Sigmoid colon (tissue), 7 donors: ENCODE data around the gene PERM1. TPM values are rescaled to one million over a fixed set of nuclear protein-coding genes. Genes with fewer than 3 reads are reported as not detected.

Experiments
- DNase-seq: peaks from one replicate; pipeline ENCODE4 v3.0.0-alpha.2; 2019
- H3K27ac ChIP-seq, 4 donors: fragments of 200-600 bp; sonication (generic); one replicate each; pipeline ENCODE4 v1.5.1; 2016 to 2019; ENCODE audit warnings: mild to moderate bottlenecking in 1 of 4
- H3K27me3 ChIP-seq, 3 donors: fragments of 200-600 bp; sonication (generic); one replicate each; pipeline ENCODE4 v1.5.1; 2019; ENCODE audit warnings: mild to moderate bottlenecking in 1 of 3
- H3K36me3 ChIP-seq, 4 donors: fragments of 200-600 bp; sonication (generic); one replicate each; pipeline ENCODE4 v1.5.1; 2016 to 2019
- H3K4me1 ChIP-seq, 4 donors: fragments of 200-600 bp; sonication (generic); one replicate each; pipeline ENCODE4 v1.5.1; 2017 to 2019
- H3K4me3 ChIP-seq, 4 donors: fragments of 200-600 bp; sonication (generic); one replicate each; pipeline ENCODE4 v1.5.1; 2017 to 2019; ENCODE audit warnings: mild to moderate bottlenecking in 2 of 4, moderate library complexity in 1 of 4
- H3K9me3 ChIP-seq, 4 donors: fragments of 200-600 bp in 3 of 4; sonication (generic) in 3 of 4; one replicate each; pipeline versions ENCODE4 v1.5.1 to v1.6.1; 2013 to 2019
- EP300 ChIP-seq, 4 donors: sonication (generic); formaldehyde crosslinking; IDR thresholded peaks; one replicate each; pipeline ENCODE4 v1.6.1; 2017; ENCODE audit warnings: antibody characterized with exemption in 4 of 4
- POLR2A ChIP-seq, 2 donors: fragments of 450-650 bp; IDR thresholded peaks; one replicate each; pipeline ENCODE4 v1.6.1; 2016; ENCODE audit warnings: antibody characterized with exemption in 2 of 2, mild to moderate bottlenecking in 2 of 2, moderate library complexity in 2 of 2
- POLR2AphosphoS5 ChIP-seq, 4 donors: sonication (generic); formaldehyde crosslinking; IDR thresholded peaks; one replicate each; pipeline ENCODE4 v1.6.1; 2017; ENCODE audit warnings: antibody characterized with exemption in 4 of 4
- WGBS, 2 donors: extraction: QIAGEN DNeasy Blood & Tissue Kit; methylation state at CpG; one replicate each; pipeline ENCODE4 v1.1.7; 2013; 5-methylcytosine and 5-hydroxymethylcytosine counted together
- intact Hi-C: fragments of 100-400 bp; cut with DNase I; formaldehyde crosslinking; loops from one replicate; pipeline ENCODE4 v1.15.1; 2023
- polyA plus RNA-seq, 3 donors: library from polyadenylated mRNA; stranded (reverse); fragments of 200-250 nt; gene quantifications; one replicate each; pipeline ENCODE4 v1.2.3, GENCODE V29; 2013
- total RNA-seq, 4 donors: library from RNA; depleted of rRNA; stranded (reverse); fragments of >200 nt; gene quantifications; one replicate each; pipeline ENCODE4 v1.1.0, GENCODE V29; 2016
- TF ChIP-seq, protein P1 (sequence below), 4 experiments: fragments of 450-650 bp in 3 of 4; fragments of 200-600 bp in 1 of 4; IDR thresholded peaks; one replicate each; pipeline ENCODE4 v1.5.1; 2016 to 2019; ENCODE audit warnings: antibody characterized with exemption in 4 of 4, mild to moderate bottlenecking in 3 of 4, moderate library complexity in 2 of 4
- donor health status: healthy with polysubstance abuse.
- donor health status: Bipolar disorder and iron deficiency.
- donor health status: healthy.

PERM1 gene
- total and polyA plus RNA-seq, 7 donors, result under 0.01 to 0.69 (median 0.16) TPM; not detected in 4

DNA sequence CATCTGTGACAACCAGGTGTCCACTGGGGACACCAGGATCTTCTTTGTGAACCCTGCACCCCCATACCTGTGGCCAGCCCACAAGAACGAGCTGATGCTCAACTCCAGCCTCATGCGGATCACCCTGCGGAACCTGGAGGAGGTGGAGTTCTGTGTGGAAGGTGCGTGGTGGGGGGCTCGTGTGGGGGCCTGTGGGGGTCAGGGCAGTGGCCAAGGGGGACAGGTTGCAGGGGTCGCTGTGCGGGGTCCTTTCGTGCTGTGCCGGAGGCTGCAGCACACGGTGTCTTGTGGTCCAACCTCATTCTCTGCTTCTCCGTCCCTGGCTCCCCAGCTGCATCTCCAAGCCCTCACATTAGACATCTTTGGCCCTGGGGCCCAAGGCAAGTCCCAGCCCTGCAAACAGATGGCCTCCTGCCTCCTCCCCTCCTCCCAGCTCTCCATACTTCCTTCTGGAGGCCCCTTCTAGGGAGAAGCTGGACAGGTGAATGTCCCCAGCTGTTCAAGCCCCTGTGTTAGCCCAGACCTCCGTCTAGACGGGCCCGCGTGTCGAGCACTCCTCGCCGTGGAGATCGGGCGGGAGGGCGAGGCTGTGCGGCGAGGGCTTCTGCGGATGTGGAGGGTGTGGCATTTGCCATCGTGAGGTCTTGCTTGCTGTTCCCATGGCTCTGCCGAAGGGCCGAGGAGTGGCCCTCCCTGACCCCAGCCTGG is 40.6 kb upstream of the PERM1 start:
- intact Hi-C loops, result loop anchor here (5.0 kb wide), 2 partner anchors 40 to 95 kb away; partner anchors contain the start of gene C1orf159
- TF ChIP-seq EP300 (IDR thresholded peaks at IDR 0.05), result no peak
- TF ChIP-seq, protein P1, sequence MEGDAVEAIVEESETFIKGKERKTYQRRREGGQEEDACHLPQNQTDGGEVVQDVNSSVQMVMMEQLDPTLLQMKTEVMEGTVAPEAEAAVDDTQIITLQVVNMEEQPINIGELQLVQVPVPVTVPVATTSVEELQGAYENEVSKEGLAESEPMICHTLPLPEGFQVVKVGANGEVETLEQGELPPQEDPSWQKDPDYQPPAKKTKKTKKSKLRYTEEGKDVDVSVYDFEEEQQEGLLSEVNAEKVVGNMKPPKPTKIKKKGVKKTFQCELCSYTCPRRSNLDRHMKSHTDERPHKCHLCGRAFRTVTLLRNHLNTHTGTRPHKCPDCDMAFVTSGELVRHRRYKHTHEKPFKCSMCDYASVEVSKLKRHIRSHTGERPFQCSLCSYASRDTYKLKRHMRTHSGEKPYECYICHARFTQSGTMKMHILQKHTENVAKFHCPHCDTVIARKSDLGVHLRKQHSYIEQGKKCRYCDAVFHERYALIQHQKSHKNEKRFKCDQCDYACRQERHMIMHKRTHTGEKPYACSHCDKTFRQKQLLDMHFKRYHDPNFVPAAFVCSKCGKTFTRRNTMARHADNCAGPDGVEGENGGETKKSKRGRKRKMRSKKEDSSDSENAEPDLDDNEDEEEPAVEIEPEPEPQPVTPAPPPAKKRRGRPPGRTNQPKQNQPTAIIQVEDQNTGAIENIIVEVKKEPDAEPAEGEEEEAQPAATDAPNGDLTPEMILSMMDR (IDR thresholded peaks at IDR 0.05), result no peak
- Histone ChIP-seq H3K9me3 (no peaks in the 10 kb centered on the region), H3K36me3 (no peaks in the 10 kb centered on the region), H3K4me3 (no peak overlapping the region), H3K27me3 (peaks cover 0 to 4% (median 0%) of the 10 kb centered on the region in 3 donors), H3K4me1 (peaks cover 0 to 23% (median 23%) of the 10 kb centered on the region in 4 donors), H3K27ac (no peak overlapping the region)
- no peak for DNase-seq
- 83 to 90% methylated on average over 27 of the region's 27 CpGs for whole genome bisulfite sequencing, 2 donors

GRCh38 chr1:1021920-1022259 is 40.0 kb upstream of the PERM1 start:
- no peak for TF ChIP-seq EP300 (IDR thresholded peaks at IDR 0.05)
- TF ChIP-seq POLR2AphosphoS5 (IDR thresholded peaks at IDR 0.05), result no peak
- TF ChIP-seq, protein P1 (IDR thresholded peaks at IDR 0.05), result no peak
- TF ChIP-seq POLR2A (IDR thresholded peaks at IDR 0.05), result no peak
- no peak overlapping the region for H3K4me3 ChIP-seq
- 87 to 92% methylated on average over 10 of the region's 10 CpGs for WGBS, 2 donors
- H3K27ac ChIP-seq, result no peak overlapping the region
- no peaks in the 10 kb centered on the region for H3K36me3 ChIP-seq
- intact Hi-C loops, result loop anchor here (2.0 to 5.0 kb wide), 3 partner anchors 19 to 95 kb away; partner anchors contain the start of gene C1orf159
- H3K9me3 ChIP-seq, result no peaks in the 10 kb centered on the region
- no peak for DNase-seq
- peaks cover 0 to 4% (median 0%) of the 10 kb centered on the region in 3 donors for H3K27me3 ChIP-seq
- H3K4me1 ChIP-seq, result peaks cover 0 to 23% (median 23%) of the 10 kb centered on the region in 4 donors

GRCh38 chr1:1021010-1021919 is 39.4 kb upstream of the PERM1 start:
- 10 to 32% methylated on average over 33 of the region's 33 CpGs for WGBS, 2 donors
- H3K27ac ChIP-seq, result peak overlapping the region in 1 of 4 donors; percentile 90
- H3K36me3 ChIP-seq, result no peaks in the 10 kb centered on the region
- DNase-seq, result peak; percentile 83
- H3K4me3 ChIP-seq, result peak overlapping the region; percentile 43 to 91 (median 85)
- H3K27me3 ChIP-seq, result peaks cover 0 to 4% (median 0%) of the 10 kb centered on the region in 3 donors
- no peaks in the 10 kb centered on the region for H3K9me3 ChIP-seq
- intact Hi-C loops, result loop anchor here (2.0 to 5.0 kb wide), 3 partner anchors 20 to 96 kb away; partner anchors contain the start of gene C1orf159
- TF ChIP-seq EP300 (IDR thresholded peaks at IDR 0.05), result no peak
- TF ChIP-seq, protein P1 (IDR thresholded peaks at IDR 0.05), result no peak
- TF ChIP-seq POLR2A (IDR thresholded peaks at IDR 0.05), result no peak
- TF ChIP-seq POLR2AphosphoS5 (IDR thresholded peaks at IDR 0.05), result peak in 2 of 4 donors; percentile 12 to 17
- H3K4me1 ChIP-seq, result peaks cover 0 to 23% (median 23%) of the 10 kb centered on the region in 4 donors

DNA sequence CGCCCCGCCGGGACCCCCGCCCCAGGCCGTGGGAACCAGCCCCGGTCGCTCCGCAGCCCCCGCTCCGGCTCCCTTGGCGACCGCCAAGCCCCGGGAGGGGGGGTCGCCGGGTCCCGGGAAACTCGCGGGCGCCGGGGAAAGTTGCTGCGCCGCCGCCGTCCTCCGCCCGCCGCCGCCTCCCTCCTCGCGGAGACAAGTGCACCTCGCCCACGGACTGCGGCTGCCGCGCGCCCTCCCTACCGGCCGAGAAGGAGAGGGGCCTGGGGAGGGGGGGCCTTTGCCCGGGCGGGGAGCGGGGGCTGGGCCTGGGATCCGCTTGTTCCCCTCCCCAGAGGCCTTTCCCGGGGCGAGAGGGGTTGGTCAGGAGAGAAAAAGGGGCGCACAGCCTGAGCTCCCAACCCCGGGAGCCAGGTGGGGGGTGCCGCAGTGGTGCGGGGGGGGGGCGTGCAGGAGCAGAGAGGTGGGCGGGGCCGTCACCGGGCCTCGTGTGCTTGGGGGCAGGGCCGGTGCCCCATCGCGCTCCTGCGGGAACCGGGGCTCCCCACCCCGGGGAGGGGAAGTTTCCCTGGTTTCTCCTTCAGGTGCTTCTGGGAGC is 38.6 kb upstream of the PERM1 start:
- intact Hi-C loops, result loop anchor here (2.0 to 5.0 kb wide), 3 partner anchors 20 to 97 kb away; partner anchors contain the start of gene C1orf159
- H3K4me1 ChIP-seq, result peaks cover 0 to 23% (median 23%) of the 10 kb centered on the region in 4 donors
- no peaks in the 10 kb centered on the region for H3K36me3 ChIP-seq
- peak overlapping the region; percentile 43 to 91 (median 85) for H3K4me3 ChIP-seq
- peaks cover 0 to 4% (median 0%) of the 10 kb centered on the region in 3 donors for H3K27me3 ChIP-seq
- H3K9me3 ChIP-seq, result no peaks in the 10 kb centered on the region
- TF ChIP-seq, protein P1 (IDR thresholded peaks at IDR 0.05), result no peak
- no peak for TF ChIP-seq POLR2AphosphoS5 (IDR thresholded peaks at IDR 0.05)
- no peak for TF ChIP-seq POLR2A (IDR thresholded peaks at IDR 0.05)
- no peak for TF ChIP-seq EP300 (IDR thresholded peaks at IDR 0.05)
- no peak for DNase-seq
- H3K27ac ChIP-seq, result peak overlapping the region; percentile 90 to 98 (median 96)
- 1% methylated on average over 59 of the region's 59 CpGs for WGBS, 2 donors
